Kasumi-1 (cell line): ENCODE measurements around the gene GRB10.

ENCODE experiments used
- DNase-seq, 2 experiments: peaks; one replicate each; lab custom pipeline; 2025; lab: John Stamatoyannopoulos, UW

The GRB10 gene

DNA sequence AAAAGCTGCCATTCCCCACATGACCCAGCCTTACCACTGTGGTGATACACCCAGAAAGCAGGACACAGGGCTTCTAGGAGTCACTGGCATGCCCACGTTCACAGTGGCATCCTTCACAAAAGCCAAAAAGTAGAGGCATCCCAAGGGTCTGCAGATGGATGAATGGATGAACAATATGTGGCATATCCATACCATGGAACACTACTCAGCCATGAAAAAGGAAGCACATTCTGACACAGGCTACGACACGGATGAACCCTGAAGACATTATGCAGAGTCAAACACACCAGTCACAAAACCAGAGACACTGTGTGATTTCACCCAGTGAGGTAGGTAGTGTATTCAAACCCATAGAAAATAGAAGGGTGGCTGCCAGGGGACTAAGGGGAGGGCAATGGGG is 112.8 kb downstream of the GRB10 start:
- DNase-seq, result no peak

DNA sequence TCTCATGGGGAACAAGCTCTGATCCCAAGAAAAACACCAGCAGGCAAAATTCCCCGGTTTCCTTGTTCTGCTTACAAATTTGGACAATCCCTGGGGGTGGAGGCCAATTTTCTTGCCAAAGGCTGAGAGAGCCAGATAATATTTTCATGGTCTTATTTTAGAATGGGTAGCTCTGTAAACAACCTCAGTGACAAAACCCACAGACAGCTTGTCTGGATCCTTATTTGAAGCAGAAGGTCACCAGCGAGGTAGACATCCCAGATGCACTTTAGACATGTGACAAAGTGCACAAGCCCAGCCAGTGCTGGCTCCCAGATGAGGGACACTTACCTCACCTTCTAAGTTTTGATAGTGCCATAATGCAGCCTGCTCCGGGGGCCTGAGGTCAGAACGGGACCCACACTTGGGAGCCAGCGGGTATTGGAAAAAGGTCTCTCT is 114.9 kb downstream of the GRB10 start:
- DNase-seq, result no peak

DNA sequence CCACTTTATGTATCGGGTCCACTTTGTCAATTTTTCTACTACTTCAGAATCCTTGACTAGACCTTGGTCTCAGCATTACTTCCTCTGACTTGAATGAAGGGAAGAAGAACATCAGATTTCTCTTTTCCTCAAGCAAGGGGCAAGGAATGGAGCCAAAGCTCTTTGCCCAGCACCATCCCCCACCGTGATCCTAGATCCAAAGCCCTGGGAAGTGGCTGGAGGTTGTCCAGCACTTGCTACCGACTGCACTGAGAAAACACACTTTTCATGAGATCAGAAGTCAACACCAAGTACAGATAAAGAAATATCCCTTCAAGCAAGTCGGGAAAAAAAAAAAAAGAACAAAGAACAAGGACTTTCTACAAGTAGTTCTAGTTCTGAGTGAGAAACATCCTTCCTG is 115.4 kb downstream of the GRB10 start:
- DNase-seq, result no peak

DNA sequence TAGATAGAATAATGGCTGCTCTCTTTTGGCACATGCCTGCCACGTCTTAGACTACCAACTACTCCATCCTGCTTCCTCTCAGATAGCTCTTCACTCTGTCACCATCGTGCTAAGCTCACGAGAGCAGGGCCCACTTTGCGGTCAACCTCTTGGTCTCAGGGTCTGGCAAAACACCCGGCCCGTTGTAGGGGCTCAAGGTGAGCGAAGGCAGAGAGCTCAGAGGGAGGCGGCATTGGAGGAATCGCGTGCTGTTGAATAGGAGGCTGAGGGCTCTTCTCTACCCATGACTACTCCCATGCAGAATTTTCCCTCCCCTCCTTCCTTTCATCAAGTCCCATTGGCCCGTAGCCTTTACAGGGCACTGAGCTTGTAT is 116.6 kb downstream of the GRB10 start:
- DNase-seq, result no peak

DNA sequence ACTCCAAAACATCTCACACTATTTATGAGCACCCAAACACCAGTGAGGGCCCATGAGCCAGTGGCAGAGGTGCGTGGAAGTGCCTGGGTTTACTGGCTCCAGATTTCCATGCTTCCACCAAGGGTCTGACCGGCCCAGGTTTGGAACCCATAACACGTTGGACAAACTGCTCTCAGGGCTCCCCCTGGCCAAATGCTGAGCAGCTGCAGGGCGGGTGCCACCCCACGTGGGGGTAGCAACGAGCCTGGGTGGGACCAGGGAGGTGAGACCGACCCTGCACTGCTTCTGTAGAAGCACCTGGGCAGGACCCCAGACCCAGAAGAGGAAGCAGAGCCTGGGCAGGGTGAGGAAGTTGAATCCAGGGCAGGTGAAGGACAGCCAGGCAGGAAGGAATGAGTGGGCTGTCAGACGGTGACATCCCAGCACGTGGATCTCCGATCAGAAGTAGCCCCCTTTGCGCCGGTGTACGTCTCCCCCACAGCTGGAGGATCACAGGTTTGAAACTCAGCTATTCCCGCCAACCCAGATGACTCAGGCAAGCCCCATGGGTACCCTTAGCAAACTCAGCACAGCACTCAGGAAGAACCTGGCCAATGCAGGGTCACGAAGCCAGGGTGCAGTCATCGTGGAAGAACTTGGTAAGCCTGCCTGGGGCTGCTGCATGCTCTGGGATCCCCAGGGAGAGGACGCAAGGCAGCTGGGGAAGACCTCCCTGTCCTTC is 117.1 kb downstream of the GRB10 start:
- DNase-seq, result no peak

DNA sequence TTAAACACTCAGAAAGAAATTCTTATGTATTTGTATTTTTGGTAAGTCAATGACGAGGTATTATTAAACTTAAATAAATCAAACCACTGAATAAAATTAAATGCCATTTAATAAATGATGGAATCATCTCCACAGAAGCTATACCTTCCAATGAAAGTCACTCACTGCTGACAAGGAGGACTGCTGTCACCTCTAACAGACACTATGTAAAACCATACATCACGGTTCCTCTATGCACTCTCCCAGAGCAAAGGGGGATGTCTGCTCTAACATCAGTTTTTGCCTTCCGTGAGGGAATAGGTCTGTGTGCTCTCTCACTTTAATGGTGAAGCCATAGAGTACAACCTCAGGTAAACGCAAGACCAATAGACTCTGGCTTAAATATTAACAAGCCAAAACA is 117.8 kb downstream of the GRB10 start:
- no peak for DNase-seq

DNA sequence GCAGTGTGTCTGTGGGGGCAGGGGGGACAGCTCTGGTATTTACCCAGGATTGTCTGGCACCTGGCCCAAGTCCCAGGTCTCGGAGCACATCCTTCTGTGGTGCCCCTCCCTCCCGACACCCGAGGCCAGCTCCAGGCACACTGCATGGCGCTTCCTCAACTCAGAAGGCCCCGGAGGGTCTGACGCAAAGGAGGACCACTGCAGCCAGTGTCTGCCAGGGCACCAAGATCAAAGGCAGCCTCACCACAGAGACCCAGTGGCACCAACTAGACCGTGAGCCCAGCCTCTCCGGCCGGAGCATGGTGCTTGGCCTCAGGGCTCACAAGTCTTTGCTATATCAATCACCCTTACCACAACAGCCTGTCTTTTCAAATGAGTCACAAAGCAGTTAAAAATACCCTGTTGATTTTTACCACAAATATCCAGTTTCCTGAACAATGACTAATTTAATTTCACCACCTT is 118.2 kb downstream of the GRB10 start:
- DNase-seq, result no peak

DNA sequence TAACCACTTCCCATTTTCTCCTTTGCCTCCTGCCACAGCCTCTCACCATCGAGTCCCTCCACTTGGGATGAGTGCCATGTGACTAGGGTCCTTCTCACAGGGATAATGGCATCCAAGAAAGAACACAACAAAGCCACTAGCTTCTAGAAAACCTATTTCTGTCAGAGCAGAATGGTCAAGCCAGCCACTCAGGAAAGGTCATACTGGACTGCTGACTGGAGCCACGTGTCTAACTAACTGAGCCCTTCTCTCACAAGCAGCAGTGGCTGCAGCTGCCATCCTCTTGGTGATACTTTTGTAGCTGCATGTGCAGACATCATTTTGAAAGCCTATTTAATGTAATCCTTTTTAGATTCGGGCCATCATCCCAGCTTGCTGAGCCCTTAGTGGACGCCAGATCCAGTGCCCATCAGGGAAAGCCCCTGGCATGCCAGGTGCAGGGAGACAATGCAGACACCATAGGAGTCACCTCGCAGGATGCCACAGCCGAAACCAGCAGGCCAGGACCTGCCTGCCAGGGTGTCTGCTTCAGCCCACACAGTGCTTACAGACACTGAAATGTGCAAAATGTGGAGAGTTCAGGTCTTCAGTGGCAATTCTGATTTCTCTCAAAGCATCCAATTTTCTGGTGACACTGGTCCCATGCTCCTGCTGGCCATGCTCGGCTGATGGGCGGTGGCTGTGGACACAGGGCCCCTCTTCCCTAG is 119.1 kb downstream of the GRB10 start:
- DNase-seq, result no peak

DNA sequence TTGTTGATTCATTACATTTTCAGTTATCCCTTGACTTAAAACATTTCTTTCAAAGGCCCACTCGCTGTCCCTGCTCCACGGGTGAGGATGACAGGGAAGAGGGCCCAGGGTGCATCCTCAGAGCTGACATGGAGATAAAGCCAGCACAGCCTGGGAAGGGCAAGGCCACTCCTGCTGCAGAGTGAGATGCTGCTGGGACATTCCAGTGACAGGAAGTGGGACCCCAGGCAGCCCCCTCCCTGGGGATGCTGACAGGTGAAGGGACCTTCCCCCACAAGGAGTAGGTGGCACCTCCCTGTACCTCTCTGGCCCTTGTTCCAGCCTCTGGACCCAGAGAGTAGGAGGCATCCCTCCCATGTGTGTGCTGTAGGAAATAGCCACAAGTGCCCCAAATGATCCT is 119.7 kb downstream of the GRB10 start:
- DNase-seq, result no peak

DNA sequence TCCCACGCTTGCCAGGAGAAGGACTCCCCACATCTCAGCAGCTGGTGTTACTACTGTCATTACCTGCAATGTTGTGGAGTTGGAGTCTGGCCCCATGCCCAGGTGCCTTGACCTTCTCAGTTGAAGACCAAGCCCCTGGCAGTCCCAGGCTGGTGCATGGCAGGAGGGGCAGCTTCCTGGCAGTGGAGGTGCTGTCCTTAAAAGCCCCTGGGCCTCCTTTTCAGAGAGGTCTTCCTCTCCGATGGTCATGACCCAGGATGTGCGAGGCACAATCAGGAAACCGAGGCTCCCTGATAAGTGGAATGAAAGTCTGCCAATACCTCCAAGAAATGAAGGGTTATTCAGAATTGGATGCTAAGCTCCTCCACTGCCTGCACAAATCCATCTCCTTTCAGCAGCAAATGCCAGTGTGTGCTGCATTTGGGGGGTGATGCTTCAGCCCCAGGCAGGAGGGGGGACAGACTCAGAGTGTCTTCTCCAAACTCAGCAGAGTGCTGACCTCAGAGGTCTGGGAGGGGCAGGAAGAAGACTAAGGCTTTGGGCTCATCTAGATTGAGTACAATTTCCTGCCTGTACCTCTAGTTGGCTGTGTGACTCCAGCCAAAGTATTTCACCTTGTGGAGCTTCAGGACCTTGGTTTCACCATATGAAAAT is 120.5 kb downstream of the GRB10 start:
- DNase-seq, result no peak

DNA sequence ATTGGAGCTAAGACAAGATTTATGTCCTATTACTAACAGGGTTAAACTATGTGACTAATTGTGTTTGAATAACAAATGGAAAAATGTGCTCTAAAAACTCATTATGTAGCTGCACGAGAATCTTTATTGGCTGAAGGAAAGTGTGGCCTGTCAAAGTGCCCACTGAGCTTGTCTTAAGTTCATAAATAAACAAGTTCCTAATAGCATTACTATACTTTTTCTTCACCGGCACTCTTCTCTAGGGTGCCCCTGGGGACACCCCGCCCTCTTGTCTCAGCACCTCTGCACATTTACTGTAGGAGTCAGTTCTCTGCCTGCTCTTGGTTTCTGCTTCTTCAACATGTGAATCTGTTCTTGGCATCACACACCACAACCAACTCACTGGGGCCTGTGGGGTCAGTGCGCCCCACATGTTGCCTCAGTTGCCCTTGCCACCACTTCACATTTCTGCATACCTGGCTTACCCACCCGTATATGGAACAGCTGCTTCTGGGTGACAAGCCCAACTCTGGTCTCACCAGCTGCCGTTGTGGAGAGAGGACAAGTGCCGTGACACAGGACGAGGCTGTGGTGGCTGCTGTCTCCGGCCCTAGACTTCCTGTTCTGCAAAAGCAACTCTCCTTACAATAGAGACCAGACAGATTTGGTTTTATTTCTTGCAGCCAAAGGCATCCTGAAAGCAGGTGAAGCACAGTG is 121.2 kb downstream of the GRB10 start:
- peak; percentile 9 to 12 for DNase-seq

DNA sequence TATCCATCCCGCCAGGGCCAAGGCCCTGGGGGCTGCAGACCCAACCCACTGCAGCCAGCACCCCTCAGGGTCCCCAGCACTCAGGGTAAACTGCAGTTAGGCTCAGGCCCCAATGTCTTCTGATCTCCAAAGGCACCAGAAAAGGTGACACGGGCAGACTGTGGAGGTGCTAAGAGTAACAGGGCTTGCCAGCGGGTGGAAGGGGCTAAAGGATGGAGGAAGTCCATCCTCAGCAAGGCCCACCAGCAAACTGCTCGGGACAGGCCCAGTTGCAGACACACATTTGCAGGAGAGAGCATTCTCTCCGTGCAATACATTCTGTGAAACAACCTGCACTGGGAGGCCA is 121.9 kb downstream of the GRB10 start:
- no peak for DNase-seq

DNA sequence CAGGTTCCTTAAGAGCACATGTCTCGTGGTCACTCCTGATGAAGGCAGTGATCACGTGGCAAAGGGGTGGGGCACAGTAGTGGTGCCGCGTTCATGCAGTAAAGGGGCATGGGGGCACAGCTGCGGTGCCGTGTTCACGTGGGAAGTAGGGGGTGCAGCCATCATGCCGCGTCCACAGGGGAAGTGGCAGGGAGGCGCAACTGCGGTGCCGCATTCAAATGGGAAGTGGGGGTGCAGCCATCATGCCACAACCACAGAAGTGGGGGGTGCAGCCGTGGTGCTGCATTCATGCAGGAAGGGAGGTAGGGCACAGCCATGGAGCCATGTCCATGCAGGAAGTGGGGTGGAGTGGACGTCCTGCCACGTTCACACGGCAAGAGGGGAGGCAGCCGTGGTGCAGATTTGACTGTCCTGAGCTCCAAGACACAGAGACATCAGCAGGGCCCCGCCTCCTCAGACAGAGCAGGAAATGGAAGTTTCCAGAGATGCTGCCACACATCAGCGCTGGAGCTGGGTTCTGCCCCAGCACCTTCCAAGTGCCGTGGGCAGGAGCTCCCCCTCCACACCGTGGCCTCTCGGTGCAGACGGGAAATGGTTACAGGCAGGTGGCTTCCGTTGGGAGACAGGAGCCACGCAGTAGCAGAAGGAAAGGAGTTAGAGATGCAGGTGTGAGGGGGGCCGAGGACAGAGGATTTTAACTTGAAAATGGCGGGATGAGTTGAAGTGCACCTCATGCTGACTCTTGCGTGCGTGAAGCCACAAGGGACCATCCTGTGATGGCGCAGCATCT is 122.5 kb downstream of the GRB10 start:
- DNase-seq, result no peak

DNA sequence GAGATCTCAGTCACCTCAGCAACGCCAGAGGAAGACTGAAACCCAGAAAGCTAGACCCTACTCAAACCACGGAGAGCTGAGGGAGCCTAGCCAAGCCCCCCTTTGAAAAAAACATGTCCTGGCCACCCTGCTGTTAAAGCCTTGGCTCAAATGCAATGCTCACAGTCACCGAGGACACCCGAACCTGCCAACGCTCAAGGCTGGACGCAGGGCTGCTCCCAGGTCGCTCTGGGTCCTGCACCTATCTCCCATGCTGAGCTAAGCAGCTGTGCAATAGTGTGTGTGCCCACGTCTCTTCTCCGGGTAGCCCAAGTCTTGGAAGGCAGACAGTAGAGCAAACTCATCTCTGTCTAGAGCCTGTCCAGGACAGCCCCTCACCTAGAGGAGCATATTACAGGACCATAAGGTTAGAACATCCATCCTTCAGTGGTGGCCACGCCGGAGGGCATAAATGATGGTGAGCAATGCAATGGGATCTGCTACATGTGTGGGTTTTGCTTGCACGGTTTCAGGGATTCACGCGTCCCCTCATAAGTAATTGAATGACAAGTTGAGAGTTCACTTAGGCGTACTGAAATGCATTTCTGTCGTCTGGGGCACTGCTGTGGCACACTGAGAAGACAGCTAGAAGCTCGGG is 123.2 kb downstream of the GRB10 start:
- no peak for DNase-seq

DNA sequence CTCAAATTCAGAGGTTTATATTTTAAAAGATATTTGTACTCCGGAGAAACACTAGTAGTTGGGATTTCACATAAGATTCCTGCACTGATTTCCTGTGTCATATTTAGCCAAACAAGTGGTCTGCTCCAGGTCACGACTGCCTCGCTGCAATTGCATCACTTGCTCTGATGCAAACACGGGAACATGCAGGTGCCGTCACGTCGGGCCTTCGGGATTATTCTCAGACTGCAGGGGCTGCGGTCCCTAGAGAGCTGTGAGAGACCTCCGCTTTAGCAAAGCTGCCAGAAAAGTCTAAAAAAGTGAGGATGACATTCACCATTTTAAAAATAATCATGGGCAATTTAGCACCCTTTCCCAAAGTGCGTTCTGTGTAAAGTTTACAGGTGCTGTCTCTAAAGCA is 124.0 kb downstream of the GRB10 start:
- no peak for DNase-seq

DNA sequence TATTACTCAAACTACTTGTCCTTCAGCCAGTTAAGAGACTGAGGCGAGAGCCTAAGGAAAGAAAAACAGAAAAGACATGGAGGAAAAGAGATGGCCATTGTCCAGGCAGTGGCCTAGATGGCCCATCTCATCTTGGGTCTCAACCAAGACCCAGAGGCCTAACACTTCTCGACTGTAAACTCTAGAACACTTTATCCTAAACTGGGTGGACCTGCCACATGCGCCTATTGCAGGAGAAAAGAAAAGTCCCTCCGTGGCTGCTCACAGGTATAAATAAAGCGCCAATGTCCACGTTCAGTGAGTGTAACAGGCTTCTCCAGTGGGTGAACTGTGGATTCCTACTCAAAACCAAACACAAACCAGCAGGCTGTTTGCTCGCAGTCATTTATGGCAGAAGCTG is 124.8 kb downstream of the GRB10 start:
- DNase-seq, result no peak

DNA sequence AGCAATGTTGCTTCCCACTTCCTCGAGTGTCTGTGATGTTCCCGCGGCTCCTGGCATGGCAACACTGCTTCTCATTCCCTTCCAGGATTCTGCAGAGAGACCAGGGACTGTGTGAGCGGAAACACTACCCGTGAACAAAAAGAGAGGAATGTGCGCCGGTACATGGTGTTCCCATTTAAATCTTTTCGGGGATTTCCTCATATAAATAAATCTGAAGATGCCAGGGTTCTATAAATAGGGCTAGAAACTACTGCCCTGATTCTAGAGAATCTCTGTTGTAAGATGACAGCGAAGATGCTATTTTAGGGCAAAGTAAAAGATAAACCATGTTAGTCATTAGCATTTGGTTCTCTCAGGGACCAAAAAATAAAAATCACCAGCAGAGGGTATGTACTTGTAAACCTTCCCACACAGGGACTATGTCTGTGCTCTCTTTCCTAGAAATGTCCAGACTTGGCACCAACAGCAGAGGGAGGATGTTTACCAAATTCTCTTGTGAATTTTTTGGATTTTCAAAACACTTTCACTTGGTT is 125.3 kb downstream of the GRB10 start:
- DNase-seq, result no peak

DNA sequence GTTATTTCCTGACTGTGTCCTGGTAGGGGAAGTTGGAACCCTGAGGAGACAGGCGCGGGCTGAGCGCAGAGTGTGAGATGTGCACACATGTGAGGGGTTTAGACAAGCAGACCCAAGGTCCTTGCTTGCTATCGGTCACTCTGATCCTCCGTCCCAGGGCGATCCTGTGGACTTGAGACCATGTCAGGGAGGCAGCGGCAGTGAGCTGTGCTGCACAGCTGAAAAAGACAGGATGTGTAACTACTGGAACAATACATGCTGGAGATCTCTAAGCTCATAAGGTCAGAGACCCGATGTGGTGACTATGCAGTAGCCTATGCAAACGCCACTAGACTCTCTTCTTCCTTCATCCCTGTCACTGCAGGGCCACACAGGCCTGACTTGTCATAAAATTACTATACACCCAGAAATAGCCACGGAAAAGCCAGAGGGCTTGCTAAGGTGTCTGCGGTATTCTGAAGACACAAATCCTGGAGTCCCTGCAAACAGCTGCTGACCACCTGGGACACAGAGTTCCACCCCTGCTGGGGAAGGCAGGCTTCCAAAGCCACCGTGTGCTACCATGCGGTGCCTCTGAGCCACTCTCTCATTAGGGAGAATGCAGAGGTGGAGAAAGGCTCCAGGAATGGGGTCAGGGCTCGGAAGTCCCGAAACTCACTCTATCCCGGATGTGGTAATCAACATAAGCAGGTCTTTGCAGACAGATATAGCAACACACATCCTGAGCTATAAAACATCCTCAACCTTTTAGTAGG is 126.4 kb downstream of the GRB10 start:
- no peak for DNase-seq

DNA sequence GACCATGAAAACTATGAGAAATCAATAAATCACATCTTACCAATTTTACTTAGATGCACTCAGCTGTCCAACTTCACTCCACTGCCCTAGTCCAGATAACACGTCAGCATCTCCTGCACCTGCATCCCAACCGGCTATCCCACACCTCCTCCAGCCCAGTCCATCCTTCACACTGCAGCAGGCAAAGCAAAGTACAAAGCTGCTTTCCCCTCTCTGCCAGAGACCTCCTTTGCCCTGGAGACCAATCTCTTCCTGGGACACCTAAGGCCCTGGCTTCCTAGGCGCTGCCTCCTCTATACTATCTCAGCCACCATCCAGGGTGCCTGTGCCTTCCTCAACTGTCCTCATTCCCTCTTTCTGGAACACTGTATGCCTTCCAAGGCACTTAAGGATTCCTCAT is 127.2 kb downstream of the GRB10 start:
- no peak for DNase-seq

DNA sequence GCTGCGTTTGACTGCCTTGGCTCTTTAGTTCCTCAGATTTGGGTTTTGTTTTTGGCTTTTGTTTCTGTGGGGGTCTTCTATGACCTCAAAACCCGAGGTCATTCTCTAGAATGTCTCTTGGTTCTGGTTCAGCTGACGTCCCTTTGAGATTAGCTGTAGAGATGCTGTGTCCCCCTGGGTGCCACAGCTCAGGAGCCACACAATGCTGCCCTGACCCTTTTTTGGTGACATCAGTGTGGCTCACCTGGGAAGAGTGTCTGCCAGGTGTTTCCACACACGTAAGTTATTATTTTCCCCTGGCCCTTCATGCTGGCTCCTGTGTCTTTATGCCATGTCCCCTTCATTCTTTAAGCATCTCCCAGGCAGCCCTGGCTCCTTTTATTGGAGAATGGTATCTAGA is 127.7 kb downstream of the GRB10 start:
- DNase-seq, result no peak
